Pancreas (tissue), 10 donors: ENCODE data around the gene CEP63. TPM values are rescaled to one million over a fixed set of nuclear protein-coding genes. Genes with fewer than 3 reads are reported as not detected.

ENCODE experiments used
- ATAC-seq, 4 donors: fragments of 200-7000 bp; cut with Tn5 transposase; one replicate each; pipeline versions ENCODE4 v1.8.0 to v1.9.1; 2020; ENCODE audit warnings: mild to moderate bottlenecking in 4 of 4, moderate library complexity in 4 of 4
- DNase-seq, 6 donors: peaks; one replicate each; pipeline ENCODE4 v3.0.0-alpha.2; 2020
- FAIRE-seq: peaks from 2 replicates; lab custom pipeline; 2012; peaks lifted over from hg19 to GRCh38; lab: Jason Lieb, UNC
- H3K27ac ChIP-seq, 4 donors: fragments of 200-600 bp; sonication (generic); 1 replicate in 3 of 4; 2 replicates in 1 of 4; pipeline versions ENCODE4 v1.5.0 to v1.8.0; 2020
- H3K27me3 ChIP-seq, 4 donors: fragments of 200-600 bp; one replicate each; pipeline ENCODE4 v1.8.0; 2021
- H3K36me3 ChIP-seq, 3 donors: fragments of 200-600 bp; sonication (generic) in 1 of 3; one replicate each; pipeline versions ENCODE4 v1.5.0 to v1.8.0; 2020 to 2021
- H3K4me1 ChIP-seq, 3 donors: fragments of 200-600 bp; one replicate each; pipeline ENCODE4 v1.8.0; 2021
- H3K4me3 ChIP-seq, 4 donors: fragments of 200-600 bp; sonication (generic) in 2 of 4; one replicate each; pipeline versions ENCODE4 v1.5.0 to v1.8.0; 2020 to 2021
- H3K9me3 ChIP-seq, 4 donors: fragments of 200-600 bp; one replicate each; pipeline ENCODE4 v1.8.0; 2021
- CTCF ChIP-seq, 4 donors: fragments of 200-600 bp; sonication (generic) in 3 of 4; IDR thresholded peaks; one replicate each; pipeline versions ENCODE4 v1.5.0 to v1.8.0; 2021; ENCODE audit warnings: antibody characterized with exemption in 4 of 4
- WGBS, 2 donors: extraction: QIAGEN DNeasy Blood & Tissue Kit; methylation state at CpG; one replicate each; pipeline ENCODE4 v1.1.7; 2013; 5-methylcytosine and 5-hydroxymethylcytosine counted together
- intact Hi-C, 3 donors: fragments of 100-400 bp; cut with DNase I; formaldehyde crosslinking; loops; one replicate each; pipeline versions ENCODE4 v1.11.1 to v1.14.2; 2022
- polyA plus RNA-seq, 2 donors: library from polyadenylated mRNA; stranded (reverse); fragments of 200-250 nt; gene quantifications; one replicate each; pipeline ENCODE4 v1.2.3, GENCODE V29; 2013
- total RNA-seq, 6 donors: library from RNA; stranded (reverse); fragmentation: NEBNext Ultra II Directional in 4 of 6; extraction: Animal tissue kit (Norgen Biotek cat#: 25700) in 4 of 6; gene quantifications; one replicate each; pipeline versions ENCODE4 v1.2.1 to v1.2.4, GENCODE V29; 2021 to 2023
- donor health status: healthy with polysubstance abuse.
- donor health status: DM: no; HTN: no; CAD: no; lungs with moderate emphysema.
- donor health status: DM: no; HTN: no; CAD: no.
- donor health status: control.
- donor health status: control.
- donor health status: Bipolar disorder and iron deficiency.
- donor health status: DM: yes; HTN: yes; CAD: no.
- donor health status: DM: no; HTN: no; CAD: no.
- donor health status: DM: no; HTN: no; CAD: no.
- donor health status: DM: yes; HTN: yes; CAD: no.

CEP63 gene
- total and polyA plus RNA-seq, 8 donors: 8.9 to 17.2 (median 11.4) TPM

- H3K27ac ChIP-seq: no peak overlapping the region
- WGBS, 2 donors: 51 to 54% methylated on average over 2 of the region's 2 CpGs
- no peak overlapping the region for H3K4me3 ChIP-seq
- no peaks in the 10 kb centered on the region for H3K9me3 ChIP-seq
- no peaks in the 10 kb centered on the region for H3K4me1 ChIP-seq
- ATAC-seq: peak; percentile 53 to 88 (median 80)
- intact Hi-C loops: no loop called here
- peak in 1 of 4 donors; percentile 26 for TF ChIP-seq CTCF (IDR thresholded peaks at IDR 0.05)
- DNase-seq: peak in 3 of 6 donors; percentile 23 to 45 (median 32)
- no peaks in the 10 kb centered on the region for H3K27me3 ChIP-seq
- no peaks in the 10 kb centered on the region for H3K36me3 ChIP-seq
- no peak for FAIRE-seq
These were observed 36.6 kb upstream of the CEP63 start for GRCh38 chr3:134449277-134449676.

GRCh38 chr3:134449951-134450350 is 35.9 kb upstream of the CEP63 start:
- ATAC-seq (no peak), FAIRE-seq (no peak), DNase-seq (no peak)
- TF ChIP-seq CTCF (IDR thresholded peaks at IDR 0.05): no peak
- Histone ChIP-seq H3K27ac (no peak overlapping the region), H3K9me3 (no peaks in the 10 kb centered on the region), H3K27me3 (no peaks in the 10 kb centered on the region), H3K4me1 (no peaks in the 10 kb centered on the region), H3K4me3 (no peak overlapping the region), H3K36me3 (no peaks in the 10 kb centered on the region)
- intact Hi-C loops: no loop called here
- WGBS, 2 donors: 81 to 90% methylated on average over 3 of the region's 3 CpGs

GRCh38 chr3:134453631-134454030 is 32.2 kb upstream of the CEP63 start:
- DNase-seq (no peak), FAIRE-seq (no peak), ATAC-seq (no peak)
- no peaks in the 10 kb centered on the region for H3K27me3 ChIP-seq
- no peak for TF ChIP-seq CTCF (IDR thresholded peaks at IDR 0.05)
- no peaks in the 10 kb centered on the region for H3K36me3 ChIP-seq
- H3K9me3 ChIP-seq: no peaks in the 10 kb centered on the region
- no peak overlapping the region for H3K4me3 ChIP-seq
- no peak overlapping the region for H3K27ac ChIP-seq
- intact Hi-C loops: no loop called here
- H3K4me1 ChIP-seq: no peaks in the 10 kb centered on the region
- 48 to 63% methylated on average over 6 of the region's 6 CpGs for WGBS, 2 donors

GRCh38 chr3:134457376-134458074 is 28.3 kb upstream of the CEP63 start:
- intact Hi-C loops: no loop called here
- DNase-seq (no peak), ATAC-seq (no peak), FAIRE-seq (no peak)
- H3K36me3 ChIP-seq: no peaks in the 10 kb centered on the region
- no peaks in the 10 kb centered on the region for H3K27me3 ChIP-seq
- no peak for TF ChIP-seq CTCF (IDR thresholded peaks at IDR 0.05)
- H3K4me3 ChIP-seq: no peak overlapping the region
- H3K9me3 ChIP-seq: no peaks in the 10 kb centered on the region
- H3K4me1 ChIP-seq: no peaks in the 10 kb centered on the region
- 85 to 86% methylated on average over 9 of the region's 9 CpGs for WGBS, 2 donors
- no peak overlapping the region for H3K27ac ChIP-seq

- no peaks in the 10 kb centered on the region for H3K36me3 ChIP-seq
- no peaks in the 10 kb centered on the region for H3K9me3 ChIP-seq
- H3K4me1 ChIP-seq: no peaks in the 10 kb centered on the region
- H3K4me3 ChIP-seq: no peak overlapping the region
- no peak for TF ChIP-seq CTCF (IDR thresholded peaks at IDR 0.05)
- WGBS, 2 donors: 16 to 25% methylated on average over 10 of the region's 10 CpGs
- intact Hi-C loops: no loop called here
- ATAC-seq: peak in 3 of 4 donors; percentile 18 to 56 (median 31)
- H3K27me3 ChIP-seq: no peaks in the 10 kb centered on the region
- no peak for FAIRE-seq
- DNase-seq: no peak
- no peak overlapping the region for H3K27ac ChIP-seq
These were observed 27.4 kb upstream of the CEP63 start for GRCh38 chr3:134458406-134458945.
